ENCODE measurements around the gene EHD4. TPM values are rescaled to one million over a fixed set of nuclear protein-coding genes. Genes with fewer than 3 reads are reported as not detected.

The EHD4 gene
- total RNA-seq, 1 experiment from 2014 or later: 20.8 TPM

GRCh38 chr15:41979493-41980266 lies 7.3 kb upstream of the EHD4 start:
- Histone ChIP-seq H3K9me3 (replicated peaks) (no peaks in the 10 kb centered on the region), H3K4me1 (peaks cover 10% of the 10 kb centered on the region; the same call in 1 of the 2 replicates), H3K27me3 (no peaks in the 10 kb centered on the region; the same call in 1 of the 2 replicates), H3K36me3 (no peaks in the 10 kb centered on the region), H3K4me3 (no peak overlapping the region), H3K27ac (no peak overlapping the region)
- no peak for DNase-seq

DNA sequence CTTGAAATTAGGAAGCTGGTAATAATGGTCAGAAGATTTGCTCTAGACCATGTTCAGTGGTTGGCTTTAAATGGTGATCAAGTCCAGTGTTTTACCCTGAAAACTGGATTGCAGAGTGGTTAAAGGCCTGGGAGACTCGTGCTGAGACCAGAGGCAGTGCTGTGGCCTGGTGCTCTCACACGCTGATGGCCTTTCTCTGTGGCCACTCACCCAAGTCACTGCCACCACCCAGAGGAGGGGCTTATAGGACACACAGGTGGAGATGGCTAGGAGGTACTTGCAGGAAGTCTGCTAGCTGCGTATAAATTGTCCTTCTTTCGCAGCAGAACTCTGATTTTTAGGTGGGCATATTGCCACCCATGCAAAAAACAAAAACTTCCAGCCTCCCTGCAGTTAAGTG lies 6.2 kb upstream of the EHD4 start:
- no peak overlapping the region for H3K27ac ChIP-seq
- H3K4me1 ChIP-seq: peaks cover 10% of the 10 kb centered on the region; the same call in 1 of the 2 replicates
- H3K27me3 ChIP-seq: no peaks in the 10 kb centered on the region; the same call in 1 of the 2 replicates
- no peak for DNase-seq
- no peaks in the 10 kb centered on the region for H3K36me3 ChIP-seq
- no peaks in the 10 kb centered on the region for H3K9me3 ChIP-seq (replicated peaks)
- no peak overlapping the region for H3K4me3 ChIP-seq

- H3K9me3 ChIP-seq (replicated peaks): no peaks in the 10 kb centered on the region
- no peak overlapping the region for H3K27ac ChIP-seq
- DNase-seq: no peak
- no peaks in the 10 kb centered on the region for H3K36me3 ChIP-seq
- no peaks in the 10 kb centered on the region; the same call in 1 of the 2 replicates for H3K27me3 ChIP-seq
- no peak overlapping the region for H3K4me3 ChIP-seq
- peaks cover 10% of the 10 kb centered on the region; the same call in 1 of the 2 replicates for H3K4me1 ChIP-seq
Observed at GRCh38 chr15:41977757-41978383, 5.5 kb upstream of the EHD4 start.

DNA sequence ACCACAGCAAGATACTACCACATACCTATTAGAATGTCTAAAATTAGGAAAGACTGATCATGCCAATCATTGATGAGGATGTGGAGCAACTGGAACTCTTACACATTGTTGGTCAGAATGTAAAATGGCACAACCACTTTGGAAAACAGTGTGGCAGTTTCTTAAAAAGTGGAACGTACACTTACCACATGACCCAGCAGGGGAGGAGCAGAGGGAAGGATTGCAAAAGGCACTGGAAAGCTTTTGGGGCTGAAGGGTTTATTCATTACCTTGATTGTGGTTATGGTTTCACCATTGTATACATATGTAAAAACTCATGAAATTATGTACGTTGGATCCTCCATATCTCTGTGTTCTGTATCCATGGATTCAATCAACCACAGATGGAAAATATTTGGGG lies 3.3 kb upstream of the EHD4 start:
- Histone ChIP-seq H3K27ac (no peak overlapping the region), H3K27me3 (no peaks in the 10 kb centered on the region), H3K36me3 (no peaks in the 10 kb centered on the region), H3K4me1 (peaks cover 17% of the 10 kb centered on the region), H3K9me3 (replicated peaks) (no peaks in the 10 kb centered on the region), H3K4me3 (no peak overlapping the region)
- no peak for DNase-seq

DNA sequence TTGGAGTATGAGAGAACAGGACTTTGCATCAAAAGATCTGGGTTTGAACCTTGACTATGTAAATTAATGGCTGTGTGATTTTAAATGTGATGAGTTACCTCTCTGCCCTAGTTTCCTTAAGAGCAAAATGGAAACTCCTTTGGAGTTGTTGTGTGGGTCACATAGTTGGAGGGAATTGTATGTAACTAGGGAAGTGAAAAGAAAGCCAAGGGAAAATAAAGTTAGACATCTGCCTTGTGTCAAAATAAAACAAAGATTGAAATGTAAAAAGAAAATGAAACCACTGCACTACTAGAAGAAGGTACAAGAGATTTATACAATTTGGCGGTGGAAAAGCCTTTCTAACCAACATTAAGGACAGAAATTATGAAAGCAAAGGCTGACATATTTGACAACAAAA lies 1.7 kb upstream of the EHD4 start:
- H3K9me3 ChIP-seq (replicated peaks): no peaks in the 10 kb centered on the region
- no peaks in the 10 kb centered on the region for H3K27me3 ChIP-seq
- no peaks in the 10 kb centered on the region for H3K36me3 ChIP-seq
- no peak overlapping the region for H3K27ac ChIP-seq
- H3K4me3 ChIP-seq: no peak overlapping the region
- peaks cover 19% of the 10 kb centered on the region for H3K4me1 ChIP-seq
- DNase-seq: no peak

GRCh38 chr15:41971895-41972252 lies 483 bp downstream of the EHD4 start:
- Histone ChIP-seq H3K4me3 (peak overlapping the region; percentile 72), H3K36me3 (no peaks in the 10 kb centered on the region), H3K27me3 (no peaks in the 10 kb centered on the region), H3K9me3 (replicated peaks) (no peaks in the 10 kb centered on the region), H3K4me1 (peaks cover 31% of the 10 kb centered on the region), H3K27ac (peak overlapping the region; percentile 31; the same call in 1 of the 2 replicates)
- DNase-seq: peak in 1 of 2 experiments; percentile 29

GRCh38 chr15:41971089-41971894 lies 1.1 kb downstream of the EHD4 start:
- peak overlapping the region; percentile 72 for H3K4me3 ChIP-seq
- H3K9me3 ChIP-seq (replicated peaks): no peaks in the 10 kb centered on the region
- H3K27ac ChIP-seq: peak overlapping the region; percentile 31; the same call in 1 of the 2 replicates
- DNase-seq: peak; percentile 73 to 79
- peaks cover 31% of the 10 kb centered on the region for H3K4me1 ChIP-seq
- no peaks in the 10 kb centered on the region for H3K27me3 ChIP-seq
- no peaks in the 10 kb centered on the region for H3K36me3 ChIP-seq

GRCh38 chr15:41970456-41970855 lies 1.9 kb downstream of the EHD4 start:
- Histone ChIP-seq H3K4me3 (peak overlapping the region; percentile 72), H3K27ac (no peak overlapping the region), H3K4me1 (peaks cover 38% of the 10 kb centered on the region), H3K36me3 (no peaks in the 10 kb centered on the region), H3K9me3 (replicated peaks) (no peaks in the 10 kb centered on the region), H3K27me3 (no peaks in the 10 kb centered on the region)
- no peak for DNase-seq

DNA sequence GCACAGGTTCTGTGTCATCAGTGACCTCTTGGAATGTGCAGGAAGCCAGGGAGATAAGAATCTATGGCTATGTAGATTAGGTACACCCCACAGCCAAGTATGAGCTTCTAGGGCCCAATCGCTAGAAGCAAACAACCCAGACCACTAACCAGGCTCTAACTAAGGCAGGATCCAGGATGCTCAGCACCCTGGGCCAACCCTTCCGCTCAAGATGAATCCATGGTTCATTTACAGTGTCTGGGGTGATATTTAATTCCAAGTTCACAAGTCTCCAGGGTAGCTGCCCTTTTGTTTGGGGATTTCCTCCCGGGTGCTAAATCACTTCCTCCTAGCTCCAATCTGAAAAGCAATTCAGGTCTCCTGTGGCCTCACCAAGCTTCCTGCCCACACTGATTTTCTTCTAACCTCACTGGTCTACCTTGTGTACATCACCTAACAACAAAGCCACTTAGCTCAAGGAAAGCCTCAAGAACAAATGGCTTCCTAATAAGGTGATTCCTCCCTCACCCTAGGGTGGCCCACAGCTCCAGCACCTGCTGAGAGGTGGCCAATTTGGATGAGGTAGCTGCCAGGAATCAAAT lies 2.4 kb downstream of the EHD4 start:
- Histone ChIP-seq H3K27me3 (no peaks in the 10 kb centered on the region), H3K4me3 (no peak overlapping the region), H3K9me3 (replicated peaks) (no peaks in the 10 kb centered on the region), H3K36me3 (no peaks in the 10 kb centered on the region), H3K4me1 (peaks cover 43% of the 10 kb centered on the region), H3K27ac (no peak overlapping the region)
- DNase-seq: no peak

- Histone ChIP-seq H3K4me1 (peaks cover 45% of the 10 kb centered on the region), H3K27ac (no peak overlapping the region), H3K4me3 (no peak overlapping the region), H3K27me3 (no peaks in the 10 kb centered on the region), H3K9me3 (replicated peaks) (no peaks in the 10 kb centered on the region), H3K36me3 (no peaks in the 10 kb centered on the region; the same call in 1 of the 2 replicates)
- no peak for DNase-seq
Observed at GRCh38 chr15:41968701-41969100, 3.7 kb downstream of the EHD4 start.

DNA sequence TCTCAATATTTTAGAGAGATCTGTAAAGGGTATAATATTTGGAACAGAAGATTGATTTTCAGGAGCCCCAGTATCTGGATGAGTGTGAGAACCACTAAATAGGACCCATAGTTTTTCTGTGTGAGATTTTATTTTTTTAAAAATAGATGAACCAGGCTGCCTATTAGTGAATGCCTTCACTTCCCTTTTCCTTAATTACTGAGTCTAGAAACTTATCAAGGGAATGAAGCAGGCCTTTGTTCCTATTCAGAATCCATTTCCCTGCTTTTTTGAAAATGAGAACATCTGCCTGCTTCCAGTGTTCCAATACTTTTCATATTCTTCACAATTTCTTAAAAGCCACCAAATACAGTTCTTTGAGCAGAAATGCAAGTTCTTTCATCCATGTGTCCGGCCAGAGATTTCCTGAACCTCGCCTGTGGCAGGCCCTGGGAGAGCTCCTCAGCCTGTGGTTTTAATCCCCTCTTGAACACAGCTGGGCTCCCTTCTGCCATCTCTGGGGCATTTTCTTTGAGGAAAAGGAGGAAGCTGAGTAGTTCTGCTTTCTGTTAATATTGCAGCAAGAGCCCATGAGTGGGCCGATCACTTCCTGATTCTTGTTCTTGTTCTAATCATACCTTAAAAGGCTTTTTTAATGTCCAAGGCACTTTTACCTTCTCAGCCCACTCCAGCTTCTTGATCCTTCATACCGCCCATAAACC lies 4.7 kb downstream of the EHD4 start:
- peak; percentile 37 to 60 for DNase-seq
- Histone ChIP-seq H3K36me3 (no peaks in the 10 kb centered on the region; the same call in 1 of the 2 replicates), H3K4me1 (peaks cover 45% of the 10 kb centered on the region), H3K4me3 (no peak overlapping the region), H3K27ac (no peak overlapping the region; the same call in 1 of the 2 replicates), H3K27me3 (no peaks in the 10 kb centered on the region), H3K9me3 (replicated peaks) (no peaks in the 10 kb centered on the region)

GRCh38 chr15:41966920-41967465 lies 5.4 kb downstream of the EHD4 start:
- Histone ChIP-seq H3K4me1 (peaks cover 45% of the 10 kb centered on the region), H3K27ac (no peak overlapping the region), H3K4me3 (no peak overlapping the region)

DNA sequence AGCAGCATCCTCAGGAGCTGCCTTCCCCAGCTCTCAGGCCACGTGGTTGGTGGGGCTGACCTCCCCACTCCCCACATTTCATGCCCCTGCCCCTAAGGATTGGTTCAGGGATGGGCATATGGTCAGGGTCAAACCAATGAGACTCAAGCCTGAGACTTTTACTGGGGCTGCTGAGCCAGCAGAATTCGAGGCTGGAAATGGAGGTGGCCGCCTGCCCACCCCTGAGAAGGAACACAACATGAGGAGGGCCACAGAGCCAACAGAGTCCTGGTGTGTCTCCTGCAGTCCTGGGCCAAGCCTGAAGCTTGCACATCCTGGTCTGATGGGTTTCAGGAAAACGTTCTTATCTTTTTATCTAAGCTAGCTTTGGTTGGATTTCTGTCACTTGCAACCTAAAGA lies 5.9 kb downstream of the EHD4 start:
- DNase-seq: no peak
- no peak overlapping the region for H3K4me3 ChIP-seq
- H3K4me1 ChIP-seq: peaks cover 45% of the 10 kb centered on the region
- peaks cover 6% of the 10 kb centered on the region for H3K36me3 ChIP-seq
- H3K27ac ChIP-seq: peak overlapping the region; percentile 67
- H3K27me3 ChIP-seq: no peaks in the 10 kb centered on the region
- no peaks in the 10 kb centered on the region for H3K9me3 ChIP-seq (replicated peaks)

More at GRCh38 chr15:41966920-41967465, 5.4 kb downstream of the EHD4 start:
- H3K36me3 ChIP-seq: no peaks in the 10 kb centered on the region; the same call in none of the 2 replicates
- H3K27me3 ChIP-seq: no peaks in the 10 kb centered on the region
- H3K9me3 ChIP-seq (replicated peaks): no peaks in the 10 kb centered on the region
- no peak for DNase-seq

Data from SJCRH30 (cell line).